NT2/D1 (cell line): ENCODE data around the gene SORT1.

Experiments used
- YY1 ChIP-seq: IDR thresholded peaks from 2 replicates; pipeline ENCODE4 v1.6.1; 2011; ENCODE audit not compliant: insufficient read length, insufficient read depth
- ZNF274 ChIP-seq: IDR thresholded peaks from 2 replicates; pipeline ENCODE4 v1.6.1; 2011; ENCODE audit warnings: mild to moderate bottlenecking, low read depth, low read length

DNA sequence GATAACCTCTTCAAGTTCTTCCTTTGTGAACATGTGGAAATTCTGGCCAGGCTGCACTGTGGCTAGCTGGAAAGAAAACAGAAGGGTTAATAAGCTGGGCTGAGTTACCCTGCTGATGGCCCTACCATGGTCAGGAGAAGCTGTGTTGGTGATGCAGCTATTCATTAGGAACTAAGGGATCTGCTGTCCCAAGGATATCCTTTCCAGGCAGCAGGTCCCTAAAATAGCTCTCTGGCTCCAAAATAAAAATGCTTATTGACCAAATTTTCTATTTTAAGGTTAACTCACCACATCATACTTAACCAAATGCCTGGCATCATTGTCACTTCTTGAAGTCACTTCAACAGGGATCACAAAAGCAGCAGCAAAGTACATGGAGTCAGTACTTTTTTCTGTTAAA lies 4.3 kb upstream of the SORT1 start:
- no peak for TF ChIP-seq YY1
- TF ChIP-seq ZNF274: no peak
